ENCODE data around the gene MEGF11.

Gene MEGF11

GRCh38 chr15:66067687-66068086 lies 185.9 kb downstream of the MEGF11 start:
- TF ChIP-seq GABPA (IDR thresholded peaks at IDR 0.05; ENCODE audit: low read depth) (no peak), POLR2AphosphoS5 (IDR thresholded peaks at IDR 0.05; ENCODE audit: low read depth) (no peak), CTCF (IDR thresholded peaks at IDR 0.05; ENCODE audit: insufficient read depth, low read length) (no peak), SPI1 (IDR thresholded peaks at IDR 0.05; ENCODE audit: borderline replicate concordance, low read depth) (no peak), REST (IDR thresholded peaks at IDR 0.05; ENCODE audit: insufficient replicate concordance, low read depth) (no peak)

GRCh38 chr15:66066481-66066880 lies 187.1 kb downstream of the MEGF11 start:
- DNase-seq (ENCODE audit: low read depth in 1 of 2, low spot score in 1 of 2): no peak
- TF ChIP-seq POLR2AphosphoS5 (IDR thresholded peaks at IDR 0.05; ENCODE audit: low read depth) (no peak), REST (IDR thresholded peaks at IDR 0.05; ENCODE audit: insufficient replicate concordance, low read depth) (no peak), SPI1 (IDR thresholded peaks at IDR 0.05; ENCODE audit: borderline replicate concordance, low read depth) (no peak), GABPA (IDR thresholded peaks at IDR 0.05; ENCODE audit: low read depth) (no peak), CTCF (IDR thresholded peaks at IDR 0.05; ENCODE audit: insufficient read depth, low read length) (no peak)
- no peak overlapping the region for H3K4me3 ChIP-seq (replicated peaks; ENCODE audit: insufficient read depth, low read length)
- no peak overlapping the region for H3K27ac ChIP-seq (replicated peaks)
- H3K27me3 ChIP-seq (ENCODE audit: insufficient read depth, poor library complexity, severe bottlenecking): no peaks in the 10 kb centered on the region

More at GRCh38 chr15:66067687-66068086, 185.9 kb downstream of the MEGF11 start:
- H3K27me3 ChIP-seq (ENCODE audit: insufficient read depth, poor library complexity, severe bottlenecking): no peaks in the 10 kb centered on the region
- H3K4me3 ChIP-seq (replicated peaks; ENCODE audit: insufficient read depth, low read length): no peak overlapping the region
- no peak overlapping the region for H3K27ac ChIP-seq (replicated peaks)
- DNase-seq (ENCODE audit: low read depth in 1 of 2, low spot score in 1 of 2): no peak

GRCh38 chr15:66066005-66066404 lies 187.5 kb downstream of the MEGF11 start:
- Histone ChIP-seq H3K27ac (replicated peaks) (no peak overlapping the region), H3K4me3 (replicated peaks; ENCODE audit: insufficient read depth, low read length) (no peak overlapping the region), H3K27me3 (ENCODE audit: insufficient read depth, poor library complexity, severe bottlenecking) (no peaks in the 10 kb centered on the region)
- no peak for DNase-seq (ENCODE audit: low read depth in 1 of 2, low spot score in 1 of 2)
- TF ChIP-seq POLR2AphosphoS5 (IDR thresholded peaks at IDR 0.05; ENCODE audit: low read depth) (no peak), SPI1 (IDR thresholded peaks at IDR 0.05; ENCODE audit: borderline replicate concordance, low read depth) (no peak), GABPA (IDR thresholded peaks at IDR 0.05; ENCODE audit: low read depth) (no peak), REST (IDR thresholded peaks at IDR 0.05; ENCODE audit: insufficient replicate concordance, low read depth) (no peak), CTCF (IDR thresholded peaks at IDR 0.05; ENCODE audit: insufficient read depth, low read length) (no peak)
